ENCODE measurements around the gene MISP3.

- TF ChIP-seq, protein P1, sequence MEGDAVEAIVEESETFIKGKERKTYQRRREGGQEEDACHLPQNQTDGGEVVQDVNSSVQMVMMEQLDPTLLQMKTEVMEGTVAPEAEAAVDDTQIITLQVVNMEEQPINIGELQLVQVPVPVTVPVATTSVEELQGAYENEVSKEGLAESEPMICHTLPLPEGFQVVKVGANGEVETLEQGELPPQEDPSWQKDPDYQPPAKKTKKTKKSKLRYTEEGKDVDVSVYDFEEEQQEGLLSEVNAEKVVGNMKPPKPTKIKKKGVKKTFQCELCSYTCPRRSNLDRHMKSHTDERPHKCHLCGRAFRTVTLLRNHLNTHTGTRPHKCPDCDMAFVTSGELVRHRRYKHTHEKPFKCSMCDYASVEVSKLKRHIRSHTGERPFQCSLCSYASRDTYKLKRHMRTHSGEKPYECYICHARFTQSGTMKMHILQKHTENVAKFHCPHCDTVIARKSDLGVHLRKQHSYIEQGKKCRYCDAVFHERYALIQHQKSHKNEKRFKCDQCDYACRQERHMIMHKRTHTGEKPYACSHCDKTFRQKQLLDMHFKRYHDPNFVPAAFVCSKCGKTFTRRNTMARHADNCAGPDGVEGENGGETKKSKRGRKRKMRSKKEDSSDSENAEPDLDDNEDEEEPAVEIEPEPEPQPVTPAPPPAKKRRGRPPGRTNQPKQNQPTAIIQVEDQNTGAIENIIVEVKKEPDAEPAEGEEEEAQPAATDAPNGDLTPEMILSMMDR (IDR thresholded peaks at IDR 0.05), result no peak
- no peak for TF ChIP-seq POLR2AphosphoS5 (IDR thresholded peaks at IDR 0.05)
- TF ChIP-seq EP300 (IDR thresholded peaks at IDR 0.05), result no peak
These were observed 9.4 kb downstream of the MISP3 start for GRCh38 chr19:14081797-14082674.

Data from suprapubic skin (tissue), 4 donors.